RWPE1 (cell line): ENCODE results near the gene MYO18B.

Experiments used
- CTCF ChIA-PET: fragments of 350-600 bp; sonication (Branson Sonifier 250); formaldehyde crosslinking; extraction: SDS; loops from one replicate; lab custom pipeline; 2021; lab: Yijun Ruan, JAX
- POLR2A ChIA-PET: fragments of 400-600 bp; formaldehyde crosslinking; extraction: SDS; loops from one replicate; lab custom pipeline; 2020; ENCODE audit warnings: antibody characterized with exemption; ENCODE audit not compliant: low non-redundant PET; lab: Yijun Ruan, JAX
- DNase-seq: peaks from one replicate; pipeline ENCODE4 v3.0.0; 2012; ENCODE audit warnings: low spot score
- H3K27ac ChIP-seq: fragments of 450-650 bp; 2 replicates; pipeline ENCODE4 v1.5.1; 2017
- CTCF ChIP-seq: fragments of 450-650 bp; conservative IDR thresholded peaks from 2 replicates; pipeline ENCODE4 v1.5.1; 2017; ENCODE audit warnings: low read depth, mild to moderate bottlenecking

MYO18B gene

DNA sequence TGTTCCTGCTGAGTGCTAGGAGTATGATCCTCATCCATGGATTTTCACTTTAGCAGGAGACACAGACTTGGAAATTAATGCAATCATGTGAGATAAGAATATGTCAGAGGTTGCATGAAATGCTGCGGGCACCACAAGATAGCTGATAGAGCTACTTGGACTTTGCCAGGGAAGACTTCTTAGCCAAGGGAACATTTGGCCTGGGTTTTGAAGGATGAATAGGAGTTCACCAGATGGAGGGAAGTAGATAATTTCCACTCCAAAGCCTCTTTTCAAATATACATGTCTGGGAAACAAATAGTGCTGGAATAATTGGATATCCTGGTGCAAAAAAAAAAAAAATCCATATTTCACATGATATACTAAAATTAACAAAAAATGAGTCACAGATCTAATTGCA is 44.2 kb downstream of the MYO18B start:
- ChIA-PET POLR2A (no interaction called here), CTCF (no interaction called here)
- TF ChIP-seq CTCF = no peak
- no peak for DNase-seq
- no peak overlapping the region for H3K27ac ChIP-seq

- no peak overlapping the region for H3K27ac ChIP-seq
- ChIA-PET CTCF (no interaction called here), POLR2A (no interaction called here)
- TF ChIP-seq CTCF = no peak
- no peak for DNase-seq
Measured at GRCh38 chr22:25791556-25791955, 49.6 kb downstream of the MYO18B start.

DNA sequence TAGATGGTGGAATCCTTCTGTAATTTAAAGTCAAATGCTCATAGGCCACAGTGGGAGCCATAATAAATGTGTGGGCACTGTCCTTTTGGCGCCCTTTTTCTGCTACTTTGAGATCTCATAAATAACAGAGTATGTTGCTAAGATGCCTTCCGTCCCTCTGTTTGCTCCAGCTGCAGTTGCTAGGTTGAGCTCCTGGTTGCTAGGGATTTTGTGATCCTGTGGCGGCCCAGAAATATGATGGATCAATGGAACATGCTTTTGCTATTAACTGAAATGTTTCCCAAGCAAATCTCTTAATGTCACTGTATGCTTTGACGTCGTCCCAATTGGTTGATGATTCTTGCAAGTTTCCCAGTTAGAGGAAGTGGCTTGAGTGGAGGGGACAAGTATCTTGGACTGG is 53.5 kb downstream of the MYO18B start:
- H3K27ac ChIP-seq = no peak overlapping the region
- CTCF ChIA-PET = no interaction called here
- POLR2A ChIA-PET = no interaction called here
- DNase-seq = no peak
- no peak for TF ChIP-seq CTCF

DNA sequence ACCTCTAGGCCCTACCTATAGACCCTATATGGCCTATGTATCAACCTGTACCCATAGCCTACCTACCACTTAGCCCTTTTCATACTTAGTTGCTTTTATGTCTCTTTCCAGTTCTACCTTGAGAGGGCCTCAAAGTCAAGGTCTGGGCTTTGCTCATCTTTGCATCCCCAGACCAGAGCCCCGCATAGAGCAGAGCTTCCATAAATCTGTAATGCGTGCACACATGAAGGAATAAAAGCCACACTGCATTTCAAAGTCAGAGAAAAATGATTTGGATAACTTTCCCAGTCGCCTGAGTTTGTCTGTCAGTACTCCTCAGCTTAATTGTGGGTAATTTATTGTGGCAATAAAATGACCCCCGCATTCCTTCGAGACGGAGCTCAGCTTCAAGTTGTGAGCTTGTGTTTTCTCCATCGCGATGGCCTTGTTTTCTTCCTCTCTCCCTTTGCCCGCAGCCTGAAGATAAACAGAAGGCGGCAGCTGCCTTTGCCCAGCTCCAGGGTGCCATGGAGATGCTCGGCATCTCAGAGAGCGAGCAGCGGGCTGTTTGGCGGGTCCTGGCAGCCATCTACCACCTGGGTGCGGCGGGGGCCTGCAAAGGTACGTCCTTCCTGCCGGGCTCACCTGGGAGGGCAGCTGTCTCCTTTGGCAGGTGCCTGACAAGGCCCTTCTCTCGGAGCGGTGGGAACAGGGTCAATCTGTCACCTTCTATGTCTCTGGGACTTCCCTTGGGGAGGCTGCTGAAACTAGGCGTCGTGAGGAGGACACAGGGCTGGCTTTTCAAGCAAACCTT is 55.7 kb downstream of the MYO18B start:
- TF ChIP-seq CTCF = no peak
- no peak overlapping the region for H3K27ac ChIP-seq
- DNase-seq = no peak
- CTCF ChIA-PET = no interaction called here
- POLR2A ChIA-PET = no interaction called here

DNA sequence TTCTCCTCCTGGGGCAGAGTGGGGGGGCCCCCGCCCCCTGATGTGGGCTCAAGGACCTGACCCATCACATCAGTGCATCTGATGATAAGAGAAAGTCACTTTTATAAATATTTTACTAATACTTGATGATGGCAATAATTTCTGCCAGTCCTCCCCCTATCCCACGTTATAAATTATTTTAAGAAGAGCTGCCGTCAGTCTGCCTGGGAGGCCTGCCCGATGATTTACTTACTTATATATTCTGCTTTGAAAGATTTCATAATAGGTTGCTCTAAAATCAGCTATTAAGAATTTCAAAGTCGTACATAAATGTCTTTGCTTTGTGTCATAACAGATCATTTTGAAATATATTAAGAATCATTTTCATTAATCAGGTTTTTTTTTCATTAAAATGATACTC is 58.8 kb downstream of the MYO18B start:
- no peak for DNase-seq
- no peak overlapping the region for H3K27ac ChIP-seq
- ChIA-PET POLR2A (no interaction called here), CTCF (no interaction called here)
- TF ChIP-seq CTCF = no peak

DNA sequence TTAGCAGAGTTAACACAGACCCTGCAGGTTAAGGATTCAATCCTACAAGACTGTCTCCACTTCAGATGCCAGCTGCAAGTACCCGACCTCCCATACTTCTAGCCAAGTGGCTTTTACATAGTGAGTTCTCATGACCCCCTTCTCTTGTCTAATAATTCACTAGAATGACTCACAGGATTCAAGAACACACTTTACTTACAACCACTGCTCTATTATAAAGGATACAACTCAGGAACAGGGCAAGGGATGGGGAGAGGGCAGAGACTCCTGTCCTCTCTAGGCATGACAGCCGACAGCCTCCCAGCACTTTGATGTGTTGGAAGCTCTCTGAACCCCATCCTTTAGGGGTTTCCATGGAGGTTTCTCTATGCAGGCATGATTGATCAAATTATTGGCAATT is 60.0 kb downstream of the MYO18B start:
- POLR2A ChIA-PET = no interaction called here
- DNase-seq = no peak
- CTCF ChIA-PET = no interaction called here
- no peak for TF ChIP-seq CTCF
- no peak overlapping the region for H3K27ac ChIP-seq
